AG09309 (cell line): ENCODE measurements around the gene CRNKL1.

ENCODE experiments used
- DNase-seq: peaks from one replicate; pipeline ENCODE4 v3.0.0-alpha.2; 2010; ENCODE audit warnings: low read depth
- H3K4me3 ChIP-seq: 2 replicates; pipeline ENCODE4 v1.5.1; 2011; ENCODE audit warnings: mild to moderate bottlenecking, low read depth, low read length, moderate library complexity; ENCODE audit not compliant: control insufficient read depth
- TF ChIP-seq, protein P1 (sequence below): IDR thresholded peaks from 2 replicates; pipeline ENCODE4 v1.5.1; 2011; ENCODE audit warnings: mild to moderate bottlenecking, low read depth, low read length, inconsistent platforms; ENCODE audit not compliant: insufficient read depth, control insufficient read depth; ENCODE audit errors: missing control alignments

Gene CRNKL1

GRCh38 chr20:20022498-20022897 is 29.8 kb downstream of the CRNKL1 start:
- TF ChIP-seq, protein P1, sequence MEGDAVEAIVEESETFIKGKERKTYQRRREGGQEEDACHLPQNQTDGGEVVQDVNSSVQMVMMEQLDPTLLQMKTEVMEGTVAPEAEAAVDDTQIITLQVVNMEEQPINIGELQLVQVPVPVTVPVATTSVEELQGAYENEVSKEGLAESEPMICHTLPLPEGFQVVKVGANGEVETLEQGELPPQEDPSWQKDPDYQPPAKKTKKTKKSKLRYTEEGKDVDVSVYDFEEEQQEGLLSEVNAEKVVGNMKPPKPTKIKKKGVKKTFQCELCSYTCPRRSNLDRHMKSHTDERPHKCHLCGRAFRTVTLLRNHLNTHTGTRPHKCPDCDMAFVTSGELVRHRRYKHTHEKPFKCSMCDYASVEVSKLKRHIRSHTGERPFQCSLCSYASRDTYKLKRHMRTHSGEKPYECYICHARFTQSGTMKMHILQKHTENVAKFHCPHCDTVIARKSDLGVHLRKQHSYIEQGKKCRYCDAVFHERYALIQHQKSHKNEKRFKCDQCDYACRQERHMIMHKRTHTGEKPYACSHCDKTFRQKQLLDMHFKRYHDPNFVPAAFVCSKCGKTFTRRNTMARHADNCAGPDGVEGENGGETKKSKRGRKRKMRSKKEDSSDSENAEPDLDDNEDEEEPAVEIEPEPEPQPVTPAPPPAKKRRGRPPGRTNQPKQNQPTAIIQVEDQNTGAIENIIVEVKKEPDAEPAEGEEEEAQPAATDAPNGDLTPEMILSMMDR = no peak
- H3K4me3 ChIP-seq = no peak overlapping the region
- no peak for DNase-seq

DNA sequence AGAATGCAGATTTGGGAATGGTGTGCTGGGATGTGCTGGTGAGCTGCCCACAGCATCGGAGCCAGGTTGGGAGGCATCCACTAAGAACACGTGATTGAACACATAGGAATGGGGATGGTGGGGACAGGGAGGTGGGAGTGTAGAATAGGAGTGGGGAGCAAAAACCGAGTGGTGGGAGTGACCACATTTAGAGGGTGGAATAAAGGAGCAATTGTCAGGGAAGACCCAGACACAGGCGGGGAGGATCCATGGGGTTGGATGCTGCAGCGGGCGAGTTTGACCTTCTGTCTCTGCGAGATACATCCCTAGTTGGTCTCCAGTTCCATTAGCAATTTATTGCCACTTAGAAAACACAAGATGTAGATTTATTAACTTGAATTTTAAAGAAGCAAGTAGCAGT is 30.4 kb downstream of the CRNKL1 start:
- DNase-seq = no peak
- TF ChIP-seq, protein P1 = no peak
- H3K4me3 ChIP-seq = no peak overlapping the region

- no peak overlapping the region for H3K4me3 ChIP-seq
- TF ChIP-seq, protein P1 = no peak
- DNase-seq = no peak
These were observed 31.4 kb downstream of the CRNKL1 start for GRCh38 chr20:20020908-20021307.

- TF ChIP-seq, protein P1 = no peak
- H3K4me3 ChIP-seq = no peak overlapping the region
These were observed 33.1 kb downstream of the CRNKL1 start for GRCh38 chr20:20019123-20019522.

DNA sequence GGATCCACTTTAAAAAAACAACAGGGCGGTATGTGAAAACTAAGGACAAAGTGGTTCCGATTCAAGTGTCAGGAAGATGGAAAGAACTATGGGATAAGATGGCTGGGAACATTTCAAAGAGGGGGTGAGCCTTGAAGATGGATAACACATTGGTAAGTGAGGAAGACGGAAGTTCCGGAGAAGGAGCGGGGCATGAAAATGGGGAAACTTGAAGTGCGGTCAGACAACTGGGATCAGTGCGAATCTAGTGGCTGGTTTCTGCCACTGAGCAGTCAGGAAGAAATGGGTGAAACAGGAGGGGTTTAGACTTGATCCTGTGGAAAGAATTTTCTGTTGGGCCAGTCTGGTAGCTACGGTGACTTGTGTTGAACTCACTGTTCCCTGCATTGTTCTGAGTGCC is 33.9 kb downstream of the CRNKL1 start:
- H3K4me3 ChIP-seq = peak overlapping the region; percentile 96
- TF ChIP-seq, protein P1 = no peak
- DNase-seq = no peak

More at GRCh38 chr20:20019123-20019522, 33.1 kb downstream of the CRNKL1 start:
- no peak for DNase-seq

DNA sequence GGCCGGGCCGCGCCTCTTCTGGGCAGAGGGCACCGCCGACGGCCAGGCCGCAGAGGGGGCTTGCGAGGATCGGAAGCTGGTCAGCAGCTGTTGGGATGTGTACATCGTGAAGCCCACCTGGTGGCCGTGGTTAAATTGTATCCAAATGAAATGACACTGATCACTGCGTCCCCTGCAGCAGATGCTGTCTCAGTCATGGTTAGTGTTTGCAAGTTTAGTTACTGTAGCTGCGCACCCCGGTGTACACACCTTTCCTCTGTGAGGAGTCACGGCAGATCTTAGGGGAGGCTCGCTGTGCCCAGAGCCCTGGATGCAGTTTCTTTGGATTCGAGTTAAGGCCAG is 34.5 kb downstream of the CRNKL1 start:
- TF ChIP-seq, protein P1 = no peak
- H3K4me3 ChIP-seq = peak overlapping the region; percentile 96
- DNase-seq = no peak

DNA sequence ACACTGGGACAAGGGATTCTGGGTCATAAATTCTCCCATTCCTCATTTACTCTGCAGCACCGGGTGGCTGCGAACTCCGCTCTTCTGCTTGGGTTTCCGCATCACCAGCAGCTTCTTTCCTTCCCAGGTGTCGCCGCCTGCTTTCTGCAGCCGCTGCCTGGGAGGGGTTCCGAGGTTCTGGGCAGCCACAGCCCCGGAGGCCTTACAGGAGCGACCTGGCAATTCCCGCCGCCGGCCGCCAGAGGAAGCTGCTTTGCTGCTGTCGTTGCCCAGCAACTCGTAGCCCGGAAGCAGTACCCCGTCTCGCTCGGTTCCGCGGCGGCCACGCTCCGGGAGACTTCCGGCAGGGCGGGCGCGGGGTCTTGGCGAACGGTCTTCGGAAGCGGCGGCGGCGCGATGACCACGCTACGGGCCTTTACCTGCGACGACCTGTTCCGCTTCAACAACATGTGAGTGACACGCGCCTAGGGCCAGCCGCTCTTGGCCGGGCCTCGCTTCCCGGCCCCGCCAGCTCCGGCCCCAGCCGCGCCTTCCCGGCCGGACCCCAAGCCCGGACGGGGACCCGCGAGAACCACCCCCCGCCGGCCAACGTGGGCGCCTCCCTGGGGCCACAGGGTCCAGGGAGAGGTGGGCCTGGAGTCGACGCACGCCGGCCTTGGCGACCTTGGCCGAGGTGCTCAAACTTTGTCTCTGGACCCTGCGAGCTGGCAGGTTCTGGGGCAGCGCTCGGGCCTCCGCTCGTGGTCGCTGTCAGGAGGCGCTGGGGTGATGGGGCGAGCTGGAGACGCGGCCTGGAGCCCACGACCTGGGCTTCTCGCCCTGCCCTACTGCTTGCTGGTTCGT is 35.0 kb downstream of the CRNKL1 start, which contains the start of gene NAA20:
Gene NAA20 (plus strand): TSS at position 362 of the 843 bp plus-strand sequence. CDS start 35 bp downstream, at position 397.
- peak within 1 kb of the TSS; percentile 96 for H3K4me3 ChIP-seq
- DNase-seq = peak; percentile 63
- TF ChIP-seq, protein P1 = peak; percentile 71
